Gastroesophageal sphincter (tissue), 4 donors: ENCODE results near the gene SLCO1A2. TPM values are rescaled to one million over a fixed set of nuclear protein-coding genes. Genes with fewer than 3 reads are reported as not detected.

Experiments
- ATAC-seq: fragments of 150-250 bp; one replicate; pipeline ENCODE4 v1.9.1; 2016; ENCODE audit warnings: mild to moderate bottlenecking, moderate library complexity
- H3K27ac ChIP-seq, 4 donors: fragments of 200-600 bp; sonication (generic) in 3 of 4; 1 replicate in 3 of 4; 2 replicates in 1 of 4; pipeline ENCODE4 v1.5.1; 2016 to 2019
- H3K27me3 ChIP-seq: fragments of 200-600 bp; sonication (generic); one replicate; pipeline ENCODE4 v1.5.1; 2019
- H3K36me3 ChIP-seq, 2 donors: fragments of 200-600 bp; sonication (generic); one replicate each; pipeline ENCODE4 v1.5.1; 2019; ENCODE audit warnings: control low read depth in 1 of 2
- H3K4me1 ChIP-seq, 3 donors: fragments of 200-600 bp; sonication (generic); 1 replicate in 2 of 3; 2 replicates in 1 of 3; pipeline ENCODE4 v1.5.1; 2016 to 2019; ENCODE audit warnings: control low read depth in 2 of 3
- H3K4me3 ChIP-seq, 2 donors: fragments of 200-600 bp; sonication (generic); one replicate each; pipeline ENCODE4 v1.5.1; 2019; ENCODE audit warnings: mild to moderate bottlenecking in 1 of 2, moderate library complexity in 1 of 2
- H3K9me3 ChIP-seq, 3 donors: fragments of 200-600 bp; sonication (generic); one replicate each; pipeline ENCODE4 v1.5.1; 2017 to 2019; ENCODE audit warnings: control low read depth in 2 of 3
- EP300 ChIP-seq: sonication (generic); formaldehyde crosslinking; IDR thresholded peaks from one replicate; pipeline ENCODE4 v1.6.1; 2017; ENCODE audit warnings: antibody characterized with exemption, mild to moderate bottlenecking
- POLR2A ChIP-seq, 2 donors: fragments of 450-650 bp; IDR thresholded peaks; one replicate each; pipeline ENCODE4 v1.6.1; 2017; ENCODE audit warnings: antibody characterized with exemption in 2 of 2, mild to moderate bottlenecking in 2 of 2, moderate library complexity in 1 of 2
- POLR2AphosphoS5 ChIP-seq: sonication (generic); formaldehyde crosslinking; IDR thresholded peaks from one replicate; pipeline ENCODE4 v1.6.1; 2017; ENCODE audit warnings: antibody characterized with exemption
- WGBS, 2 donors: methylation state at CpG; one replicate each; pipeline ENCODE4 v1.1.5; 2018; ENCODE audit warnings: low coverage in 1 of 2; 5-methylcytosine and 5-hydroxymethylcytosine counted together
- total RNA-seq, 4 donors: library from RNA; depleted of rRNA; stranded (reverse); fragments of >200 nt; gene quantifications; one replicate each; pipeline ENCODE4 v1.1.0, GENCODE V29; 2016
- TF ChIP-seq, protein P1 (sequence below), 4 experiments: fragments of 200-600 bp in 2 of 4; fragments of 450-650 bp in 2 of 4; sonication (generic) in 1 of 4; IDR thresholded peaks; one replicate each; pipeline ENCODE4 v1.5.1; 2017 to 2019; ENCODE audit warnings: antibody characterized with exemption in 4 of 4, mild to moderate bottlenecking in 2 of 4, moderate library complexity in 2 of 4

SLCO1A2 gene
- total RNA-seq, 4 donors from 2014 or later = 0.04 TPM; not detected in 3

DNA sequence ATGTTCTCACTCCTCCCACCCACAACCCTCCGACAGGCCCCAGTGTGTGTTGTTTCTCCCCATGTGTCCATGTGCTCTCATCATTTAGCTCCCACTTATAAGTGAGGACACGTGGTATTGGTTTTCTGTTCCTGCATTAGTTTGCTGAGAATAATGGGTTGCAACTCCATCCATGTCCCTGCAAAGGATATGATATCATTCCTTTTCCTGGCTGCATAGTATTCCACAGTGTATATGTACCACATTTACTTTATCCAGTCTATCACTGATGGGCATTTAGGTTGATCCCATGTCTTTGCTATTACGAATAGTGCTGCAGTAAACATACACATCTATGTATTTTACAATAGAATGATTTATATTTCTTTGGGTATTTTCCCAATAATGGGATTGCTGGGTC is 77.5 kb downstream of the SLCO1A2 start:
- ATAC-seq = no peak
- Histone ChIP-seq H3K4me3 (no peak overlapping the region), H3K36me3 (no peaks in the 10 kb centered on the region), H3K27me3 (no peaks in the 10 kb centered on the region), H3K27ac (no peak overlapping the region), H3K9me3 (peaks cover 0 to 5% (median 0%) of the 10 kb centered on the region in 3 donors), H3K4me1 (no peaks in the 10 kb centered on the region)
- TF ChIP-seq POLR2A (IDR thresholded peaks at IDR 0.05) (no peak), POLR2AphosphoS5 (no peak), EP300 (no peak)
- TF ChIP-seq, protein P1, sequence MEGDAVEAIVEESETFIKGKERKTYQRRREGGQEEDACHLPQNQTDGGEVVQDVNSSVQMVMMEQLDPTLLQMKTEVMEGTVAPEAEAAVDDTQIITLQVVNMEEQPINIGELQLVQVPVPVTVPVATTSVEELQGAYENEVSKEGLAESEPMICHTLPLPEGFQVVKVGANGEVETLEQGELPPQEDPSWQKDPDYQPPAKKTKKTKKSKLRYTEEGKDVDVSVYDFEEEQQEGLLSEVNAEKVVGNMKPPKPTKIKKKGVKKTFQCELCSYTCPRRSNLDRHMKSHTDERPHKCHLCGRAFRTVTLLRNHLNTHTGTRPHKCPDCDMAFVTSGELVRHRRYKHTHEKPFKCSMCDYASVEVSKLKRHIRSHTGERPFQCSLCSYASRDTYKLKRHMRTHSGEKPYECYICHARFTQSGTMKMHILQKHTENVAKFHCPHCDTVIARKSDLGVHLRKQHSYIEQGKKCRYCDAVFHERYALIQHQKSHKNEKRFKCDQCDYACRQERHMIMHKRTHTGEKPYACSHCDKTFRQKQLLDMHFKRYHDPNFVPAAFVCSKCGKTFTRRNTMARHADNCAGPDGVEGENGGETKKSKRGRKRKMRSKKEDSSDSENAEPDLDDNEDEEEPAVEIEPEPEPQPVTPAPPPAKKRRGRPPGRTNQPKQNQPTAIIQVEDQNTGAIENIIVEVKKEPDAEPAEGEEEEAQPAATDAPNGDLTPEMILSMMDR (IDR thresholded peaks at IDR 0.05) = no peak
- 64 to 82% methylated on average over 3 of the region's 3 CpGs for WGBS, 2 donors

DNA sequence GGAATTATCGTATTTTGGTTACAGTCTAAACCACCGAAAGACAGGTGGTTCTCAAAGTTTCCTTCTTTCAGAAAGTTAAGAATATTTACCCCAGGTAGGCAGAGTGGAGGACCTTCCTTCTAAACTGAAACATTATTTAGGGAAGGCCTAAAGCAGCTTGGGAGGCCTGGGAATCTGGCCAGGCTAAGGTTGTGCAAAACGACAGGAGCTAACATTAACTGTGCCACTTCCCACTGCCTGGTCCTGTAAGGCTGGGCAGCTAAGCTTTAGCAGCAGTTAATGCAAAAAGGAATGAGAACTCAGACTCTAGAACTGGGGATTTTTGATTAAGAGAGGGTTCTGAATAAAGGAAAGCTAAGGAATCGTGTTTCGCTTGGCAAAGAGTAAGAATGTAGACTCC is 82.6 kb downstream of the SLCO1A2 start:
- Histone ChIP-seq H3K27ac (no peak overlapping the region), H3K4me3 (no peak overlapping the region), H3K36me3 (no peaks in the 10 kb centered on the region), H3K27me3 (no peaks in the 10 kb centered on the region), H3K4me1 (no peaks in the 10 kb centered on the region), H3K9me3 (peaks cover 0 to under 1% (median 0%) of the 10 kb centered on the region in 3 donors)
- no peak for ATAC-seq
- TF ChIP-seq EP300 = no peak
- TF ChIP-seq, protein P1 (IDR thresholded peaks at IDR 0.05) = no peak
- no peak for TF ChIP-seq POLR2AphosphoS5
- TF ChIP-seq POLR2A (IDR thresholded peaks at IDR 0.05) = no peak
- WGBS, 2 donors = 62 to 70% methylated on average over 5 of the region's 5 CpGs

DNA sequence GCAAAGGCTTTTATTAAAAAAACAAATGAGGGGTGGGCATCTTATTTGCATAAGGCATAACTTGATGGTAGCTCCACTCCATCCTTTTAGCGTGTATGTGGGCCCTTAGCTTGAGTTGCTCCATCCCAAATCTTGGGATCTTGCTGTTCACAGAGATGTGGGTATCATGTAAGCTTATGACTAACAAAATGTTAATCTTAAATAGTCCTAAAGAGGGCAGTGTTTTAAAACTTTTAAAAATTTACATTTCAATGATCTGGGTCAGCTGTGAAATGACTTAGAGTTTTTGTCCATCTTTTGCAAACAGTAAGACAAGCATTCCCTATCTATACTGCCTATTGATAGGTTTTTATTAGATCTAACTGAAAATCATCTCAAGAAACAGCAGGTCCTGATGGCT is 86.0 kb downstream of the SLCO1A2 start:
- Histone ChIP-seq H3K4me3 (no peak overlapping the region), H3K9me3 (no peaks in the 10 kb centered on the region), H3K4me1 (no peaks in the 10 kb centered on the region), H3K27ac (no peak overlapping the region), H3K36me3 (no peaks in the 10 kb centered on the region), H3K27me3 (no peaks in the 10 kb centered on the region)
- no peak for ATAC-seq
- TF ChIP-seq, protein P1 (IDR thresholded peaks at IDR 0.05) = peak in 1 of 4 experiments; percentile 11
- TF ChIP-seq POLR2AphosphoS5 = no peak
- WGBS, 2 donors = 62 to 70% methylated on average over 1 of the region's 1 CpG

DNA sequence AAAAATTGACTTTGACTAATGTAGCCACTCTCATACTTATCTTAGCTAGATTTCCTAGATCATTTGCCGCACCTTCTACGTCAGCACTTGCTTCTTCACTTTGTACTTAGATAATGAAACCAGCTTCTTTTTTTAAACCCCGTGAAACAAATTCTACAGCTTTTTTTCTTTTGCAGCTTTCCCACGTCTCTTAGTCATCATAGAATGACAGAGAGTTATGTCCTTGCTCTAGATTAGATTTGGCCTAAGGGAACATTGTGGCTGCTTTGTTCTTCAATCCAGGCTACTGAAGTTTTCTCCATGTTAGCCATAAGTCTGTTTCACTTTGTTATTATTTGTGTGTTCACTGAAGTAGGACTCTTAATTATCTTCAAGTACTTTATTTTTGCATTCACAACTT is 94.9 kb downstream of the SLCO1A2 start:
- no peak overlapping the region for H3K27ac ChIP-seq
- no peak overlapping the region for H3K4me3 ChIP-seq
- TF ChIP-seq, protein P1 (IDR thresholded peaks at IDR 0.05) = no peak
- TF ChIP-seq POLR2AphosphoS5 (no peak), EP300 (no peak), POLR2A (IDR thresholded peaks at IDR 0.05) (no peak)
- no peak for ATAC-seq
- WGBS, 2 donors = 46 to 68% methylated on average over 4 of the region's 4 CpGs
- H3K27me3 ChIP-seq = no peaks in the 10 kb centered on the region
- no peaks in the 10 kb centered on the region for H3K9me3 ChIP-seq
- no peaks in the 10 kb centered on the region for H3K36me3 ChIP-seq
- no peaks in the 10 kb centered on the region for H3K4me1 ChIP-seq

DNA sequence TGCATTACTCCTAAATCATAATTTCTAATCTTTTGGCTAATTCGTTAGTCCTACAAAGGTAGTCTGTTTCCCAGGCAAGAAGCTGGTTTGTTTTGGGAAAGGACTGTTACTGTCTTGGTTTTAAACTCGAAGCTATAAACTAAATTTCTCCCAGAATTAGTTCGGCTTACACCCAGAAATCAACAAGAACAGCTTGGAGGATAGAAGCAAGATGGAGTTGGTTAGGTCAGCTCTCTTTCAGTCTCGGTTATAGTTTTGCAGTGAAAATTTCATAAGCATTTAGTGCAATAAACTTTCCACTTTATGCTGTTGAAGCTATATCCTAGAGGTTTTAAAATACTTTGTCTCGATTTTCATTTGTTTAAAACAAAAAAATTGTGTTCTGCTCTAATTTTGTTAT is 100.3 kb downstream of the SLCO1A2 start:
- H3K4me1 ChIP-seq = no peaks in the 10 kb centered on the region
- no peak for ATAC-seq
- WGBS, 2 donors = 69 to 86% methylated on average over 5 of the region's 5 CpGs
- no peak overlapping the region for H3K4me3 ChIP-seq
- H3K9me3 ChIP-seq = no peaks in the 10 kb centered on the region
- H3K27ac ChIP-seq = no peak overlapping the region
- no peaks in the 10 kb centered on the region for H3K36me3 ChIP-seq
- no peak for TF ChIP-seq EP300
- TF ChIP-seq, protein P1 (IDR thresholded peaks at IDR 0.05) = no peak
- no peak for TF ChIP-seq POLR2A (IDR thresholded peaks at IDR 0.05)
- no peak for TF ChIP-seq POLR2AphosphoS5
- no peaks in the 10 kb centered on the region for H3K27me3 ChIP-seq
